Smooth muscle cell (in vitro differentiated cells): ENCODE data around the gene AKT1. TPM values are rescaled to one million over a fixed set of nuclear protein-coding genes. Genes with fewer than 3 reads are reported as not detected.

ENCODE experiments used
- DNase-seq: peaks from one replicate; lab custom pipeline; 2025; ENCODE audit not compliant: unreplicated experiment; lab: John Stamatoyannopoulos, UW
- H2AFZ ChIP-seq: fragments of 200-600 bp; sonication (generic); 2 replicates; pipeline ENCODE4 v1.6.0; 2016; ENCODE audit warnings: antibody characterized with exemption, low read depth, mild to moderate bottlenecking
- H3F3A ChIP-seq: fragments of 200-600 bp; sonication (generic); 2 replicates; pipeline ENCODE4 v1.6.0; 2017; ENCODE audit warnings: antibody characterized with exemption, low read depth
- H3K27ac ChIP-seq: fragments of 200-600 bp; sonication (generic); 2 replicates; pipeline ENCODE4 v1.5.1; 2016; ENCODE audit warnings: low read depth, mild to moderate bottlenecking
- H3K27me3 ChIP-seq: fragments of 200-600 bp; sonication (generic); 2 replicates; pipeline ENCODE4 v1.6.1; 2016; ENCODE audit warnings: low read depth, mild to moderate bottlenecking
- H3K36me3 ChIP-seq: fragments of 200-600 bp; sonication (generic); 2 replicates; pipeline ENCODE4 v1.5.1; 2016; ENCODE audit warnings: low read depth
- H3K4me1 ChIP-seq: fragments of 200-600 bp; sonication (generic); 2 replicates; pipeline ENCODE4 v1.5.1; 2016; ENCODE audit warnings: low read depth
- H3K4me2 ChIP-seq: fragments of 200-600 bp; sonication (generic); 2 replicates; pipeline ENCODE4 v1.6.0; 2016; ENCODE audit warnings: mild to moderate bottlenecking
- H3K4me3 ChIP-seq: fragments of 200-600 bp; sonication (generic); 2 replicates; pipeline ENCODE4 v1.5.1; 2016; ENCODE audit warnings: mild to moderate bottlenecking
- H3K79me2 ChIP-seq: fragments of 200-600 bp; sonication (generic); 2 replicates; pipeline ENCODE4 v1.6.0; 2016; ENCODE audit warnings: low read depth, mild to moderate bottlenecking
- H3K9ac ChIP-seq: fragments of 200-600 bp; sonication (generic); 2 replicates; pipeline ENCODE4 v1.6.0; 2016; ENCODE audit warnings: low read depth
- H3K9me3 ChIP-seq: fragments of 200-600 bp; sonication (generic); replicated peaks from 2 replicates; pipeline ENCODE4 v1.5.1; 2016; ENCODE audit warnings: low read depth
- H4K20me1 ChIP-seq: fragments of 200-600 bp; sonication (generic); 2 replicates; pipeline ENCODE4 v1.6.0; 2016; ENCODE audit warnings: low read depth
- WGBS: methylation state at CpG from one replicate; pipeline ENCODE4 v1.1.7; 2016; ENCODE audit warnings: low lambda C conversion rate; 5-methylcytosine and 5-hydroxymethylcytosine counted together
- polyA plus RNA-seq: library from polyadenylated mRNA; unstranded; fragments of >200 nt; fragmentation: Nextera tagmentation; extraction: Ambion mirVana; gene quantifications from 2 replicates; pipeline ENCODE4 v1.2.1, GENCODE V29; 2016
- total RNA-seq: library from RNA; depleted of rRNA; stranded (reverse); fragments of >200 nt; gene quantifications from 2 replicates; pipeline ENCODE4 v1.2.3, GENCODE V29; 2014
- TF ChIP-seq, protein P1 (sequence below): fragments of 200-600 bp; sonication (generic); IDR thresholded peaks from 2 replicates; pipeline ENCODE4 v1.5.1; 2017; ENCODE audit warnings: borderline replicate concordance, mild to moderate bottlenecking, antibody characterized with exemption; ENCODE audit not compliant: insufficient read depth, poor library complexity, severe bottlenecking

AKT1 gene
- total and polyA plus RNA-seq, 2 experiments from 2014 or later, result 99.9 to 189 TPM

DNA sequence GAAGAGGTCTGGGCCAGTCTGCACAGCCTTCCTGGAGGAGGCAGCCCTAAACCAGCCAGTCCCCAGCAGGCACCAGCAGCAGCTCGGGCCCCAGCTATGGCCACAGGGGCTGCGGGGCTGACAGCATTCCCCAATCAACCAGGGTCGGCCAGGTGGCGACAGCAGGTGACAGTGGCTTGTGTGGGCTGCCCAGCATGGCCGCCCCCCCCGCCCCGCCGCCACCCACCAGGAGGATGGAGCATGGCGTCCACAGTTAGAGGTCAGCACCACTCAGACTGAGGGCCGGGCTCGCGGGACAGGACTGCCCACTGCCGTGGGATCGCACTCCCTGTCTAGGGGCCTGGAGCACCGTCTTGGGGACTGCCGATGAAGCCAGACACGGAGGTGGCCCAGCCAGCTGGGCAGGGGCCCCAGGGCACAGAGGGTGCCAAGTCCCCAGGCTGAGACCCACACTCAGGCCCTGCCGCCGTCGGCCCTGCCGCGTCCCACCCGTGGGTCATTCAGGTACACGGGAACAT is 15.0 kb downstream of the AKT1 start:
- Histone ChIP-seq H3K4me2 (no peak overlapping the region), H3K4me3 (no peak overlapping the region), H3K36me3 (no peaks in the 10 kb centered on the region), H4K20me1 (peaks cover 96% of the 10 kb centered on the region), H3K4me1 (no peaks in the 10 kb centered on the region), H3K27ac (no peak overlapping the region), H3K9me3 (no peaks in the 10 kb centered on the region), H3K79me2 (peaks cover 4% of the 10 kb centered on the region), H3K27me3 (no peaks in the 10 kb centered on the region), H3F3A (no peaks in the 10 kb centered on the region), H3K9ac (no peak overlapping the region), H2AFZ (no peak overlapping the region)
- TF ChIP-seq, protein P1, sequence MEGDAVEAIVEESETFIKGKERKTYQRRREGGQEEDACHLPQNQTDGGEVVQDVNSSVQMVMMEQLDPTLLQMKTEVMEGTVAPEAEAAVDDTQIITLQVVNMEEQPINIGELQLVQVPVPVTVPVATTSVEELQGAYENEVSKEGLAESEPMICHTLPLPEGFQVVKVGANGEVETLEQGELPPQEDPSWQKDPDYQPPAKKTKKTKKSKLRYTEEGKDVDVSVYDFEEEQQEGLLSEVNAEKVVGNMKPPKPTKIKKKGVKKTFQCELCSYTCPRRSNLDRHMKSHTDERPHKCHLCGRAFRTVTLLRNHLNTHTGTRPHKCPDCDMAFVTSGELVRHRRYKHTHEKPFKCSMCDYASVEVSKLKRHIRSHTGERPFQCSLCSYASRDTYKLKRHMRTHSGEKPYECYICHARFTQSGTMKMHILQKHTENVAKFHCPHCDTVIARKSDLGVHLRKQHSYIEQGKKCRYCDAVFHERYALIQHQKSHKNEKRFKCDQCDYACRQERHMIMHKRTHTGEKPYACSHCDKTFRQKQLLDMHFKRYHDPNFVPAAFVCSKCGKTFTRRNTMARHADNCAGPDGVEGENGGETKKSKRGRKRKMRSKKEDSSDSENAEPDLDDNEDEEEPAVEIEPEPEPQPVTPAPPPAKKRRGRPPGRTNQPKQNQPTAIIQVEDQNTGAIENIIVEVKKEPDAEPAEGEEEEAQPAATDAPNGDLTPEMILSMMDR, result no peak
- WGBS, result 97% methylated on average over 8 of the region's 24 CpGs
- no peak for DNase-seq

DNA sequence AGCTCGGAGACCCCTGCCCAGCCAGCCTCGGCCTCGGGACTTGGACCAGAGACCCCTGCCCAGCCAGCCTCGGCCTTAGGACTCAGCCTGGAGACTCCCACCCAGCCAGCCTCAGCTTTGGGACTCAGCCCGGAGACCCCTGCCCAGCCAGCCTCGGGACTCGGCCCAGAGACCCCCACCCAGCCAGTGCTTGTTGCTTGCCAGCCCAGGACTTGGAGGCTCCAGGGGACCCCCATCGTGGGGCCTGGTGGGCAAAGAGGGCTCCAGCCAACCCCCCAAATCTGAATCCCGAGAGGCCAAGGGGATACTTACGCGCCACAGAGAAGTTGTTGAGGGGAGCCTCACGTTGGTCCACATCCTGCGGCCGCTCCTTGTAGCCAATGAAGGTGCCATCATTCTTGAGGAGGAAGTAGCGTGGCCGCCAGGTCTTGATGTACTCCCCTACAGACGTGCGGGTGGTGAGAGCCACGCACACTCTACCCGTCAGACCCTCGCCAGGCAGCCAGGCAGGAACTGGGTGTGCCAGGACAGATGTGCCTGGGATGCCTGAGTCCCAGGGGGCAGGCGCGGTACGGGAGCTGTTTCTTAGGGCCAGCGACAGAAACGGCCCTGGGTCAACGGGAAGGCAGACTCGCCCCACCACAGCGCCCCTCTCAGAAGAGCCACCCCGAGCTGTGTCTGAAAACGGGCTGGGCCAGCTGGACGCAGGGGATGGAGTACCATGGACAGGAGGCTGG is 15.6 kb downstream of the AKT1 start:
- TF ChIP-seq, protein P1, result no peak
- Histone ChIP-seq H3F3A (no peaks in the 10 kb centered on the region), H3K36me3 (no peaks in the 10 kb centered on the region), H4K20me1 (peaks cover 93% of the 10 kb centered on the region), H3K4me1 (no peaks in the 10 kb centered on the region), H3K4me2 (no peak overlapping the region), H3K9ac (no peak overlapping the region), H3K9me3 (no peaks in the 10 kb centered on the region), H3K79me2 (peaks cover 4% of the 10 kb centered on the region), H2AFZ (no peak overlapping the region), H3K27me3 (no peaks in the 10 kb centered on the region), H3K4me3 (no peak overlapping the region), H3K27ac (no peak overlapping the region)
- DNase-seq, result no peak
- WGBS, result 97% methylated on average over 32 of the region's 32 CpGs

DNA sequence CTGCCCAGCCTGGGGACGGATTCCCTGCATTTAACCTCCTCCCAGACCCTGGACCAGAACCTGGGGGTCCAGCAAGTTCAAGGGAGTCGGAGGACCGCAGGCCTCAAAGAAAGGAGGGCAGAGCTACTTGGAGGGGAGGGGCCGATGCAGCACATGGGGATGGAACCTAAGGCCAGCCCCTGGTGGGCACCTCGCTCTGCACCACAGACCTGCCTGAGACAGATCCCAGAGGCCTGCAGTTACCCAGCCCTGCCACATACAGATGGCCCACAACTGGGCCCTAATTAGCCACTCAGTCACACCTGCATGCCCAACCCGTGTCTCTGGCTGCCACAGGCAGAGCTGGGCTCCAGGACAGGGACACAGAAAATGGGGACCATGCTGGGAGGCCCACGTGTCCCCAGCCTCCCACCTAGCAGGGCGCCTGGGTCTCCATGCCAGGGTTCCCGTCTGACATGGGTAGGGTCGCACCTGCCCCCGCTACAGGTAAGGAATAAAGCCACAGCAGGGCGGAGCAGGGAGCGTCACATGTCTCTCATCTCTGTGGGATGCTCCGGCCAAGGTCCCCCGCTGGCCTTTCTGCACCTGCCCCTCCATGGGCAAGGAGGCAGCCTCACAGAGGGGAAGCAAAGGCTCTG is 16.7 kb downstream of the AKT1 start:
- WGBS, result 95% methylated on average over 15 of the region's 15 CpGs
- H3K9ac ChIP-seq, result no peak overlapping the region

More for the DNA sequence above, 16.7 kb downstream of the AKT1 start:
- DNase-seq, result no peak
- Histone ChIP-seq H3K4me2 (no peak overlapping the region), H3F3A (no peaks in the 10 kb centered on the region), H4K20me1 (peaks cover 81% of the 10 kb centered on the region), H3K27ac (no peak overlapping the region), H3K79me2 (no peaks in the 10 kb centered on the region), H3K36me3 (no peaks in the 10 kb centered on the region), H3K4me3 (no peak overlapping the region), H3K4me1 (no peaks in the 10 kb centered on the region), H2AFZ (no peak overlapping the region), H3K27me3 (no peaks in the 10 kb centered on the region), H3K9me3 (no peaks in the 10 kb centered on the region)
- TF ChIP-seq, protein P1, result no peak
